Transverse colon (tissue), 4 donors: ENCODE measurements around the gene NHS. TPM values are rescaled to one million over a fixed set of nuclear protein-coding genes. Genes with fewer than 3 reads are reported as not detected.

Experiments used
- DNase-seq: peaks from one replicate; pipeline ENCODE4 v3.0.0-alpha.2; 2019
- H3K27ac ChIP-seq, 4 donors: fragments of 200-600 bp; sonication (generic); 2 replicates each; pipeline ENCODE4 v1.5.1; 2016 to 2018; ENCODE audit warnings: inconsistent platforms in 4 of 4
- H3K27me3 ChIP-seq: fragments of 200-600 bp; sonication (generic); 2 replicates; pipeline ENCODE4 v1.5.1; 2017; ENCODE audit warnings: inconsistent platforms
- H3K36me3 ChIP-seq, 4 donors: fragments of 200-600 bp; sonication (generic); 2 replicates each; pipeline ENCODE4 v1.5.1; 2017 to 2019; ENCODE audit warnings: inconsistent platforms in 4 of 4
- H3K4me1 ChIP-seq, 4 donors: fragments of 200-600 bp; sonication (generic); 2 replicates each; pipeline ENCODE4 v1.5.1; 2017 to 2020; ENCODE audit warnings: inconsistent platforms in 4 of 4
- H3K4me3 ChIP-seq, 4 donors: fragments of 200-600 bp; sonication (generic); 1 replicate in 1 of 4; 2 replicates in 3 of 4; pipeline versions ENCODE4 v1.5.1 to v1.6.1; 2017 to 2019; ENCODE audit warnings: inconsistent platforms in 4 of 4
- H3K9me3 ChIP-seq, 2 donors: fragments of 200-600 bp; sonication (generic); 2 replicates each; pipeline ENCODE4 v1.5.1; 2017 to 2019; ENCODE audit warnings: inconsistent platforms in 2 of 2
- EP300 ChIP-seq: sonication (generic); formaldehyde crosslinking; IDR thresholded peaks from one replicate; pipeline ENCODE4 v1.6.1; 2017; ENCODE audit warnings: antibody characterized with exemption, low read depth
- POLR2A ChIP-seq: fragments of 450-650 bp; IDR thresholded peaks from one replicate; pipeline ENCODE4 v1.6.1; 2016; ENCODE audit warnings: antibody characterized with exemption, mild to moderate bottlenecking, moderate library complexity
- POLR2AphosphoS5 ChIP-seq, 3 donors: sonication (generic); formaldehyde crosslinking; IDR thresholded peaks; one replicate each; pipeline ENCODE4 v1.6.1; 2016; ENCODE audit warnings: antibody characterized with exemption in 3 of 3
- WGBS, 2 donors: methylation state at CpG; one replicate each; pipeline ENCODE4 v1.1.5; 2018; ENCODE audit warnings: low coverage in 1 of 2; 5-methylcytosine and 5-hydroxymethylcytosine counted together
- in situ Hi-C, 4 donors: fragments of 200-750 bp; cut with MboI; loops; one replicate each; pipeline versions ENCODE4 v1.15.0 to v1.15.1; 2017; ENCODE audit warnings: low sequenced_read_pairs in 3 of 4, low pct_ligation_motif_present in 1 of 4, low pct_unique_long_range_greater_than_20kb in 1 of 4
- intact Hi-C: fragments of 100-400 bp; cut with DNase I; formaldehyde crosslinking; loops from one replicate; pipeline ENCODE4 v1.15.1; 2023; ENCODE audit warnings: low total_unique reads
- total RNA-seq, 4 donors: library from RNA; depleted of rRNA; stranded (reverse); fragments of >200 nt; gene quantifications; one replicate each; pipeline ENCODE4 v1.1.0, GENCODE V29; 2016
- TF ChIP-seq, protein P1 (sequence below), 5 experiments: fragments of 200-600 bp in 3 of 5; fragments of 450-650 bp in 2 of 5; sonication (generic) in 3 of 5; IDR thresholded peaks; 1 replicate in 2 of 5; 2 replicates in 3 of 5; pipeline ENCODE4 v1.5.1; 2016 to 2017; ENCODE audit warnings: antibody characterized with exemption in 5 of 5, inconsistent platforms in 3 of 5, mild to moderate bottlenecking in 2 of 5, moderate library complexity in 1 of 5

NHS gene
- total RNA-seq, 4 donors from 2014 or later = 1.2 to 10.7 (median 5.0) TPM

DNA sequence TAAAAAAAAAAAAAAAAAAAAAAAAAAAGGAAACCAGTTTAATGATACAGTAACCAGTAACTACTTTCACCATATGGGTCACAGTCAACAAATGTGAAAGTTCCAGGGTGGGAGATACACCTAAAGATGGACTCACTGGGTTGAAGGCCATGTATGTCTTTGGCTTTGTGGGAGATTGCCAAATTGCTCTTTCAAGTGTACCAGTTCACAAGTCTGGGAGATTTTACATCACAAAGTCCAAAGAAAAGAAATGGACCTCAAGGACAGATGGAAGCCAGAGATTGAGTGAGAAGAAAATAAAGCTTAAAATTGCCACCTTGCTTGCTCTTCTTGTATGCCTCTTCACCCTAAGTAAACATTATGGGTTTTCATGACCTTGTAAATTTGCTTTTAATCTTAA is 65.3 kb downstream of the NHS start:
- H3K9me3 ChIP-seq = no peaks in the 10 kb centered on the region
- no peaks in the 10 kb centered on the region for H3K36me3 ChIP-seq
- DNase-seq = no peak
- TF ChIP-seq, protein P1, sequence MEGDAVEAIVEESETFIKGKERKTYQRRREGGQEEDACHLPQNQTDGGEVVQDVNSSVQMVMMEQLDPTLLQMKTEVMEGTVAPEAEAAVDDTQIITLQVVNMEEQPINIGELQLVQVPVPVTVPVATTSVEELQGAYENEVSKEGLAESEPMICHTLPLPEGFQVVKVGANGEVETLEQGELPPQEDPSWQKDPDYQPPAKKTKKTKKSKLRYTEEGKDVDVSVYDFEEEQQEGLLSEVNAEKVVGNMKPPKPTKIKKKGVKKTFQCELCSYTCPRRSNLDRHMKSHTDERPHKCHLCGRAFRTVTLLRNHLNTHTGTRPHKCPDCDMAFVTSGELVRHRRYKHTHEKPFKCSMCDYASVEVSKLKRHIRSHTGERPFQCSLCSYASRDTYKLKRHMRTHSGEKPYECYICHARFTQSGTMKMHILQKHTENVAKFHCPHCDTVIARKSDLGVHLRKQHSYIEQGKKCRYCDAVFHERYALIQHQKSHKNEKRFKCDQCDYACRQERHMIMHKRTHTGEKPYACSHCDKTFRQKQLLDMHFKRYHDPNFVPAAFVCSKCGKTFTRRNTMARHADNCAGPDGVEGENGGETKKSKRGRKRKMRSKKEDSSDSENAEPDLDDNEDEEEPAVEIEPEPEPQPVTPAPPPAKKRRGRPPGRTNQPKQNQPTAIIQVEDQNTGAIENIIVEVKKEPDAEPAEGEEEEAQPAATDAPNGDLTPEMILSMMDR (IDR thresholded peaks at IDR 0.05) = no peak
- TF ChIP-seq EP300 = no peak
- no peak for TF ChIP-seq POLR2AphosphoS5 (IDR thresholded peaks at IDR 0.05)
- TF ChIP-seq POLR2A = no peak
- in situ Hi-C loops = no loop called here
- H3K4me3 ChIP-seq = no peak overlapping the region
- intact Hi-C loops = no loop called here
- no peaks in the 10 kb centered on the region for H3K4me1 ChIP-seq
- no peaks in the 10 kb centered on the region for H3K27me3 ChIP-seq
- H3K27ac ChIP-seq = no peak overlapping the region

DNA sequence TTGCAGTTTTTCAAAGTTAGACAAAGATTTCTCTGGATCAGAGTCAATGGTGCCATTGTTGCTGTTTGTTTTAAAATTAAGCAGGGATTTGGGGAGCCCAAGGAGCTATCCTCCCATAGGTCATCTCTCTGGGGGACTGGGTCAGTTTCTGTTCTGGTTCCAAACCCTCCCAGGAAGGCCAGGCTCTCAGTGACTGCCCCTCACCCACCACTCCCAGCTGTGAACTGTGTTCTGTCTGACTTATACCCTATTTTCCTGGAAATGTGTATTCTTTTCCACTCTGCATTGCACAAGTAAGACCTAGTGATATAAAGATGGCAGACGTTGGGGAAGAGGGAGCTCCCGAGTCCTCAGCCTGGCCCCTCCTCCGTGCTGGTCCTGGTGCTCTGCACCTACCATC is 65.8 kb downstream of the NHS start:
- no peaks in the 10 kb centered on the region for H3K9me3 ChIP-seq
- in situ Hi-C loops = no loop called here
- no peak overlapping the region for H3K4me3 ChIP-seq
- TF ChIP-seq POLR2AphosphoS5 (IDR thresholded peaks at IDR 0.05) = no peak
- no peak for TF ChIP-seq EP300
- TF ChIP-seq, protein P1 (IDR thresholded peaks at IDR 0.05) = no peak
- no peak for TF ChIP-seq POLR2A
- WGBS, 2 donors = 77% methylated on average over 3 of the region's 3 CpGs; no CpG with 5 or more reads in 1 of the 2 donors
- no peak for DNase-seq
- no peak overlapping the region for H3K27ac ChIP-seq
- H3K4me1 ChIP-seq = no peaks in the 10 kb centered on the region
- H3K27me3 ChIP-seq = no peaks in the 10 kb centered on the region
- intact Hi-C loops = no loop called here
- no peaks in the 10 kb centered on the region for H3K36me3 ChIP-seq

DNA sequence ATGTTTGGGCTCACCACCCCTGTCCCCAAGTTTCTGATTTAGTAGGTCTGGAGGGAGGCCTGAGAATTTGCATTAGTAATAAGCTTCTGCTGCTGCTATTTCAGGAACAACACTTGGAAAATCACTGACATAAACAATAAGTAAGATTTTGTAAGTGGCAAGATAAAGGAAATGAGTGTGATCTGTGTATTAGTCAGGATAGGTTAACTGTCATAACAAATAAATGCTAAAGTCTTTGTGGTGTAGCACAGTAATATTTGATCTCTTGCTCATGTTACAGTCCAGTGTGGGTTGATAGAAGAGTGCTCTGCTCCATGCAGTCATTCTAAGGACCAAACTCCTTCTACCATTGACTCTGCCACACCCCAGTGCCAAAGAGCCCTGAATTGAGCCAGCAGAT is 67.0 kb downstream of the NHS start:
- no peak for TF ChIP-seq EP300
- no peak for TF ChIP-seq POLR2AphosphoS5 (IDR thresholded peaks at IDR 0.05)
- TF ChIP-seq, protein P1 (IDR thresholded peaks at IDR 0.05) = no peak
- no peak for TF ChIP-seq POLR2A
- no peak overlapping the region for H3K27ac ChIP-seq
- no peaks in the 10 kb centered on the region for H3K9me3 ChIP-seq
- intact Hi-C loops (no loop called here), in situ Hi-C loops (no loop called here)
- no peaks in the 10 kb centered on the region for H3K36me3 ChIP-seq
- H3K4me3 ChIP-seq = no peak overlapping the region
- no peaks in the 10 kb centered on the region for H3K27me3 ChIP-seq
- DNase-seq = no peak
- H3K4me1 ChIP-seq = no peaks in the 10 kb centered on the region

DNA sequence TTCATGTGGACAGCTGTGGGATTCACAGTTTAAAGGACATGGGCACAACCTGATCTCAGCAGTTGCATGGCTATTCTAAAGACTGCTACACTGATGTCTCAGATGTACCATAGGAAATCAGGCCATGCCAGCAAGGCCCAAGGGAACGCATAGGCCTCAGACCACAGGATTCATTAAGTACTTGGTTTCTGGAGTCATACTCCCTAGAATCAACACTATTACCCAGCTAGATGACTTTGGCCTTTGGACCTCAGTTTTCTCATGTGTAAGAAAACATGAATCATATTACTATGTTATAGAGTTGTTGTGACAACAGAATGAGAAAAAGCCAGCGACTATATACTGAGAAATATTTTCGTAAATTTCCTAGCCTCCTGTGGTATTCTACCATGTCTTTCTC is 67.9 kb downstream of the NHS start:
- no peak overlapping the region for H3K4me3 ChIP-seq
- WGBS, 2 donors = 87% methylated on average over 3 of the region's 3 CpGs; no CpG with 5 or more reads in 1 of the 2 donors
- no peaks in the 10 kb centered on the region for H3K27me3 ChIP-seq
- in situ Hi-C loops (no loop called here), intact Hi-C loops (no loop called here)
- DNase-seq = no peak
- TF ChIP-seq POLR2A (no peak), EP300 (no peak), POLR2AphosphoS5 (IDR thresholded peaks at IDR 0.05) (no peak)
- TF ChIP-seq, protein P1 (IDR thresholded peaks at IDR 0.05) = no peak
- H3K9me3 ChIP-seq = no peaks in the 10 kb centered on the region
- no peaks in the 10 kb centered on the region for H3K36me3 ChIP-seq
- H3K27ac ChIP-seq = no peak overlapping the region
- no peaks in the 10 kb centered on the region for H3K4me1 ChIP-seq
